Suppressor macrophage (primary cell): ENCODE results near the gene ART5.
"Not testable (repeated sequence)": the region's sequence is repeated elsewhere in the genome, so short reads cannot be mapped to it uniquely, and the experiment has no call there.

ENCODE experiments used
- DNase-seq, 4 experiments: peaks; one replicate each; pipeline ENCODE4 v3.0.0-alpha.2; 2020 to 2022

The ART5 gene

GRCh38 chr11:3657331-3657730, 15.5 kb upstream of the ART5 start:
- not testable (repeated sequence) for DNase-seq

GRCh38 chr11:3655547-3655946, 13.8 kb upstream of the ART5 start:
- no peak for DNase-seq

- not testable (repeated sequence) for DNase-seq
Observed at GRCh38 chr11:3652514-3652913, 10.7 kb upstream of the ART5 start.

GRCh38 chr11:3649374-3649773, 7.6 kb upstream of the ART5 start:
- not testable (repeated sequence) for DNase-seq

GRCh38 chr11:3648843-3649242, 7.1 kb upstream of the ART5 start:
- not testable (repeated sequence) for DNase-seq

GRCh38 chr11:3645552-3645951, 3.8 kb upstream of the ART5 start:
- no peak for DNase-seq

- DNase-seq: no peak
Observed at GRCh38 chr11:3644817-3645235, 3.0 kb upstream of the ART5 start, which contains the start of gene ART1. Gene ART1 (plus strand): TSS chr11:3645128. CDS start chr11:3659214, 14,086 bp downstream.

GRCh38 chr11:3643102-3643546, 1.3 kb upstream of the ART5 start:
- not testable (repeated sequence) for DNase-seq

- DNase-seq: peak; percentile 65 to 78 (median 70)
Observed at GRCh38 chr11:3642071-3642951, 519 bp upstream of the ART5 start.

- no peak for DNase-seq
Observed at GRCh38 chr11:3641191-3641590, 601 bp downstream of the ART5 start.

GRCh38 chr11:3639841-3640240, 2.0 kb downstream of the ART5 start:
- no peak for DNase-seq

- no peak for DNase-seq
Observed at GRCh38 chr11:3638513-3638912, 3.3 kb downstream of the ART5 start.

GRCh38 chr11:3637201-3637600, 4.6 kb downstream of the ART5 start:
- DNase-seq: no peak

- no peak for DNase-seq
Observed at GRCh38 chr11:3635641-3636375, 6.0 kb downstream of the ART5 start.

- DNase-seq: no peak
Observed at GRCh38 chr11:3632070-3632660, 9.6 kb downstream of the ART5 start.

- DNase-seq: no peak
Observed at GRCh38 chr11:3631331-3631730, 10.5 kb downstream of the ART5 start.

- no peak for DNase-seq
Observed at GRCh38 chr11:3627291-3627690, 14.5 kb downstream of the ART5 start.

GRCh38 chr11:3626250-3626960, 15.4 kb downstream of the ART5 start:
- DNase-seq: peak; percentile 75 to 88 (median 85)

- no peak for DNase-seq
Observed at GRCh38 chr11:3623767-3624458, 17.9 kb downstream of the ART5 start.

- no peak for DNase-seq
Observed at GRCh38 chr11:3623121-3623520, 18.7 kb downstream of the ART5 start.

- DNase-seq: no peak
Observed at GRCh38 chr11:3622521-3622920, 19.3 kb downstream of the ART5 start.

GRCh38 chr11:3617990-3618389, 23.8 kb downstream of the ART5 start:
- no peak for DNase-seq
